GM19468 (cell line): ENCODE data around the gene HNRNPR.
A peak's percentile ranks its signal among the peaks of the same experiment; 100 is the strongest.
"Not testable (repeated sequence)": the region's sequence is repeated elsewhere in the genome, so short reads cannot be mapped to it uniquely, and the experiment has no call there.

Source experiments
- ATAC-seq: cut with Tn5 transposase; IDR thresholded peaks from one replicate; pipeline ENCODE4 v1.9.1; 2021; ENCODE audit warnings: mild to moderate bottlenecking, moderate library complexity, moderate number of reproducible peaks; ENCODE audit not compliant: unreplicated experiment; ENCODE audit errors: extremely low read depth

The HNRNPR gene

GRCh38 chr1:23344111-23344986 is at the start of gene HNRNPR:
Gene HNRNPR (minus strand): TSS chr1:23344284. CDS start chr1:23341008, 3,276 bp downstream.
- ATAC-seq, result peak; percentile 58

DNA sequence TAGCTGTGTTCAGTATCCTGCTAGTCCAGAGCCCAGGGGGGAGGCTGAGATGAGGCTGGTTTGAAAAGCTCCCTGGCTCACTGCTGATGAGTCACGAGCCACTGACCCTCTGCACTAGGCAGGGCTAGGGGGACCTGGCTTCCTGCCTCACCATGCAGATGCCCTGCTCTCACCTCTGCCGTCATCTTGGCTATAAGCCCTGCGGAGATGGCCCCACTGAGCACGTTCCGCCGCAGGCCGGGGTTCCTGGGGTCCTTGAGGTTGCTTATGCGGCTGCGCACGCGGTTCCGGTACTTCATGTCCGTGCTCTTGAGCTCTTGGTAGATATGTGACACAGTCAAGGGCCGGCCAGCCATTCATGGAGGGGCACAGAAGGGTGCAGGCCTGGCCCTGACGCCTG is 49.6 kb upstream of the HNRNPR start:
- ATAC-seq, result no peak

DNA sequence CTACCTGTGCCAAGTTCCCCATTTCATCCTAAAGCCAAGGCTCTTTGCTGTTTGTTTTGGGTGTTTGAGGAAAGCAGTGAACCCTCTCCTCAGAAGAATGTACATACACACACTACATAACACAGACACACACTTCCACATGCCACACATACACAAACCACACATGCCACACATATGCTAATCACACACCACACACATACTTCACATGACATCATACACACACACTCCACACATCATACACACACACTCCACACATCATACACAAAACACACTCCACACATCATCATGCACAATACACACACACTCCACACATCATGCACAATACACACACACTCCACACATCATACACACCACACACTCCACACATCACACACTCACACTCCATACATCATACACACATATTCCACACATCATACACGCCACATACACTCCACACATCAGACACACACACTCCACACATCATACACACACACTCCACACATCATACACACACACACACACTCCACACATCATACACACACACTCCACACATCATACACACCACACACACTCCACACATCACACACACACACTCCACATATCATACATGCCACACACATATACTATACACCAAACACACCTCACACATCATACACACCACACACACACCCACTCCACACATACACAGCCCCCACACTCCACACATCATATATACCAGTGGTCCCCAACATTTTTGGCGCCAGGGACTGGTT is 48.2 kb upstream of the HNRNPR start:
- no peak for ATAC-seq

DNA sequence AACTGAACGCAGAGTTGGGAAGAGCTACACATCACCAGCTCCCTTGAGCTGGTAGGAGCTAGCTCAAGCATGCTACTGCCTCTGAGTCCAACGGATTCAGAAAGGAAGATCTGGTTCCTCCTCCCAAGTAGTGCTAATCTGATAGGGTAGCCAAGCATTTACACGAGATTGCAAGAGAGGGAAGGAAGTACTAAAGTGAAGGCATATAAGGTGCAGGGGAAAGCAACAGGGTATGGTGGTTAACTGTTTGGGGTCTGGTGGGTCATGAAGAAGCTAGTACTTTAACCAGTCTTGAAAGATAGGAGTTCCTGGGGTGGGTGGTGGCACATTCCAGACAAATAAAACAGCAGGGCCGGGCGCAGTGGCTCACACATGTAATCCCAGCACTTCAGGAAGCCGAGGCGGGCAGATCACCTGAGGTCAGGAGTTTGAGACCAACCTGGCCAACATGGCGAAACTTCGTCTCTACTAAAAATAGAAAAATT is 45.8 kb upstream of the HNRNPR start:
- no peak for ATAC-seq

- ATAC-seq, result no peak
Observed at GRCh38 chr1:23387494-23387893, 43.4 kb upstream of the HNRNPR start.

- no peak for ATAC-seq
Observed at GRCh38 chr1:23385119-23385621, 41.1 kb upstream of the HNRNPR start.

GRCh38 chr1:23384312-23385058 is 40.4 kb upstream of the HNRNPR start:
- no peak for ATAC-seq

GRCh38 chr1:23383577-23384311 is 39.7 kb upstream of the HNRNPR start:
- no peak for ATAC-seq

DNA sequence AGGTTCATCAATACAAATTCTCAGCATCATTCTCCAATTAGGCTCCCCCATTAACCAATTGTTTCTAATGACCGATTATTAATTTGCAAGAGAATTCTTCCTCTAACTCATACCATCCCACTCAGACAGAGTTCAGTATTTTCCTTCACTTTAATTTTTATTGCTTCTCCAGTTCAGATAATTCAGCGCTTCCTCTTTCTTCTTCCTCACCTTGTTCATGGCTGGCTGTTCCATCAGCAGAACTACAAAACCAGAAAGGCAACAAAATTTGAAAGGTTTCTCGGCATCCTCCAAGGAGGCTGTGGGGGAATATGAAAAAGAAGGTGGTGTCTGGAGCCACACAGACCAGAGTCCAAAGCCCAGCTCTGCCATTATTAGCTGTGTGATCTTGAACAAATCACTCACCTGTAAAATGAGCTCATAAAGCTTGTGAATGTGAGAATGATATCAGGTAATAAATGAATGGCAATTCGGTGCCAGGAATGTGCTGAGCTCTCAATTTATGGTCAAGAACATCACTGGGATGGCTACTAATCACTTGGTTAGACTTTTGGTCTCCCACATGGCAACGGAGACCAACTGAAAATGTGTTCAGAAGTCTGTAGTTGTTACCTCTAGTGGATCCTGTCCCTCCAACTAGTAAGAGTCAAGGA is 37.3 kb upstream of the HNRNPR start:
- ATAC-seq, result no peak

GRCh38 chr1:23380719-23381118 is 36.6 kb upstream of the HNRNPR start:
- ATAC-seq, result no peak

DNA sequence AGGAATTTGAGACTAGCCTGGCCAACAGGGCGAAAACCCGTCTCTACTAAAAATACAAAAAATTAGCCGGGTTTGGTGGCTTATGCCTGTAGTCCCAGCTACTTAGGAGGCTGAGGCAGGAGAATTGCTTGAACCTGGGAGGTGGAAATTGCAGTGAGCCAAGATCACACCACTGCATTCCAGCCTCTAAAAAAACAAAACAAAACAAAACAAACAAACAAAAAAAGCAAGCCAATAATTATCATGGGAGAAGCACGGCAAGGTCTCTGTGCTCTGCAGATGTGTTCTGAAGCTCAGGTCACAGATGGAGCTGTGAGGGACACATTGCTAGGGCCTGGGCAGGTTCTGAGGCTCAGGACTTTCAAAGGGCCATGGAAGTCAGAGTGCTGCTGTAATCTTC is 36.2 kb upstream of the HNRNPR start:
- not testable (repeated sequence) for ATAC-seq

- ATAC-seq, result no peak
Observed at GRCh38 chr1:23376890-23377811, 33.1 kb upstream of the HNRNPR start.

GRCh38 chr1:23374079-23374735 is 30.1 kb upstream of the HNRNPR start:
- ATAC-seq, result not testable (repeated sequence)

- no peak for ATAC-seq
Observed at GRCh38 chr1:23371987-23372880, 28.1 kb upstream of the HNRNPR start.

DNA sequence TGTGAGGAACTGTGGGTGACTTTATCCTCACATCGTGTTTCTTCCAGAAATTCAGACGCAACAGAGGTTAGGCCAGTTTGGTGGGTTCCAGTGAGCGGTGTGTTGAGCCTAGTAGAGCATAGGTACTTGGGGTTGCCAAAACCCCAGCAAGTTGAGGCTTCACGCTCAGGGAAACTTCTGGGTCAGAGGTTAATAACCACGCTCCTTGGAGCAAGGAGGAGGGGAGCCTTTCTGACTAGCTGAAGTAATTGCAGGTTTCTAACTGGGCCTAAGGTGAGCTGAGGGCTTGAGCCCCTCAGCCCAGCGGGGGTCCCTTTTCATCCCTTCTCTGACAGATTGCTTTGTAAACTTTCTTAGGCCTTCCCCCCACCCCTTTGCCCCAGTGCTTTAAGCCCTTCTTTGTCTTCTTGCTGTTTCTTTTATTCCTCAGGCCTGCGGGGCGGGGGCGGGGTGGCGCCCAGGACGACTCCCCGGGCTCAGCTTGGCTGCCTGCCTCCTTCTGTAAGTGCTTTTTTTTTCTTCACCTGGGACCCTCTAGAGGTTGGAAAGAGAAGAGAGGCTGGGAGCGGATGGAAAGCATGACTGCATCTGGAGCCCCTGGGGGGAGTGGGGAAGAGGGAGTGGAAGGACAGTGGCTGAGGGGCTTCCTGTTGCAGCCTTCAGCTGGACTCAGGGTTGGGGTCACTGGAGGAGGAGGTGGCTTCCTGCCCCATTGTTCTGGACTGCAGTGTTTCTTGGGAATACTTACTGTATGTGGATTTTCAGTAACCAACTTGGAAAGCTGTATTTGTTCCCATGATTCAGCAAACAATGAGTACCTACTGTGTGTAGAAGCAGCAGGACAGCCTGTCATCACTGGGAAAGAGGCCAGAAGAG is 26.9 kb upstream of the HNRNPR start:
- ATAC-seq, result no peak

- no peak for ATAC-seq
Observed at GRCh38 chr1:23370330-23370708, 26.2 kb upstream of the HNRNPR start.
